ENCODE results near the gene GRN. TPM values are rescaled to one million over a fixed set of nuclear protein-coding genes. Genes with fewer than 3 reads are reported as not detected.

Gene GRN
- total and polyA plus RNA-seq, 2 of the 13 experiments (the other 11 are each of a cell fraction or from before 2014, with no cell fraction given): 86.6 to 143 TPM

- no peak for TF ChIP-seq ZNF607 (CRISPR knock-in tag; IDR thresholded peaks at IDR 0.05; ENCODE audit: borderline replicate concordance)
- no peak for TF ChIP-seq REPIN1 (CRISPR knock-in tag; IDR thresholded peaks at IDR 0.05; ENCODE audit: borderline replicate concordance, low read depth)
- TF ChIP-seq ZFP36L2 (CRISPR knock-in tag; IDR thresholded peaks at IDR 0.05): no peak
- TF ChIP-seq SMYD3 (CRISPR knock-in tag; IDR thresholded peaks at IDR 0.05): no peak
- no peak for TF ChIP-seq JUN (CRISPR knock-in tag; IDR thresholded peaks at IDR 0.05)
- no peak for TF ChIP-seq POGK (CRISPR knock-in tag; conservative IDR thresholded peaks at IDR 0.05)
- no peak for TF ChIP-seq ZUFSP (CRISPR knock-in tag; IDR thresholded peaks at IDR 0.05; ENCODE audit: borderline replicate concordance)
- no peak for TF ChIP-seq ZNF18 (CRISPR knock-in tag; IDR thresholded peaks at IDR 0.05; ENCODE audit: insufficient replicate concordance)
- TF ChIP-seq RBM39 (IDR thresholded peaks at IDR 0.05; ENCODE audit: low read depth, low read length, poor library complexity, severe bottlenecking): peak; percentile 32
- no peak for TF ChIP-seq DNMT3B (CRISPR knock-in tag; conservative IDR thresholded peaks at IDR 0.05)
- no peak for TF ChIP-seq GATA4 (IDR thresholded peaks at IDR 0.05; ENCODE audit: borderline replicate concordance, low read depth)
- no peak for TF ChIP-seq CENPBD1 (CRISPR knock-in tag; IDR thresholded peaks at IDR 0.05; ENCODE audit: borderline replicate concordance, low read depth)
- TF ChIP-seq CCAR2 (optimal IDR thresholded peaks at IDR 0.05; ENCODE audit: low read depth, low read length): no peak
- no peak for TF ChIP-seq HNF1A (IDR thresholded peaks at IDR 0.05; ENCODE audit: low read depth)
- TF ChIP-seq HNF1A (CRISPR knock-in tag; IDR thresholded peaks at IDR 0.05; ENCODE audit: borderline replicate concordance): no peak
- TF ChIP-seq ZNF34 (CRISPR knock-in tag; IDR thresholded peaks at IDR 0.05; ENCODE audit: borderline replicate concordance): no peak
- TF ChIP-seq, protein P1, sequence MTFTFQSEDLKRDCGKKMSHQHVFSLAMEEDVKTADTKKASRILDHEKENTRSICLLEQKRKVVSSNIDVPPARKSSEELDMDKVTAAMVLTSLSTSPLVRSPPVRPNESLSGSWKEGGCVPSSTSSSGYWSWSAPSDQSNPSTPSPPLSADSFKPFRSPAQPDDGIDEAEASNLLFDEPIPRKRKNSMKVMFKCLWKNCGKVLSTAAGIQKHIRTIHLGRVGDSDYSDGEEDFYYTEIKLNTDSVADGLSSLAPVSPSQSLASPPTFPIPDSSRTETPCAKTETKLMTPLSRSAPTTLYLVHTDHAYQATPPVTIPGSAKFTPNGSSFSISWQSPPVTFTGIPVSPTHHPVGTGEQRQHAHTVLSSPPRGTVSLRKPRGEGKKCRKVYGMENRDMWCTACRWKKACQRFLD (CRISPR knock-in tag; IDR thresholded peaks at IDR 0.05; ENCODE audit: borderline replicate concordance): no peak
- no peak for TF ChIP-seq ZNF550 (CRISPR knock-in tag; IDR thresholded peaks at IDR 0.05; ENCODE audit: borderline replicate concordance)
Measured at GRCh38 chr17:44350733-44351226, 5.7 kb downstream of the GRN start (continued).
